ENCODE data around the gene DCHS1.

DNA sequence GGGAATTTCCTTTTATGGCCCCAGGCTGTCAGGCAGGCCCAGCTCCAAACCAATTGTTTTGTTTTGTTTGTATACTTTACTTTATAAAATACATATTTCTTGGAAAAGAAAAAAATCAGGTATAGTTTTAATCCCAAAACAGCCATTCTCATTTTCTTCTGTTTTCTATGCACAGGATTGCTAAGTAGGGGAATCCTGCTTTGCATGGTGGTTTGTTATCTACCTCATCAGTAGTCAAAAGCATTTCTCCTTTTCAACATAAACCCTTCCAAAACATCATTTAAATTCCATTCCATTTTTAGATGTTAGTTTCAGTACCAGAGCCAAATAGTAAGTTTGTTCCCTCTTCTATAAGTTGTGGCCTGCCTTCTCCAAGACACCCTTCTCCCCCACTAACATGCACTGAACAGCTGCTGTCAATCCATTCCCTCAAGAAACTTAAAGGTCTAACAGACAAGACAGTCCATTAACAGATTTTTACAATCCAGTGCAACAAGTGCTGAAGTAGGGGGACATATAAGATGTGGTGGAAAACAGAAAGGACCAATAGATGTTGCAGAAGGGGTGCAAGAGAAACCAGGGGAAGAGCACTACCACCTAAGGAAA, 48.3 kb downstream of the DCHS1 start:
- TF ChIP-seq, protein P1, sequence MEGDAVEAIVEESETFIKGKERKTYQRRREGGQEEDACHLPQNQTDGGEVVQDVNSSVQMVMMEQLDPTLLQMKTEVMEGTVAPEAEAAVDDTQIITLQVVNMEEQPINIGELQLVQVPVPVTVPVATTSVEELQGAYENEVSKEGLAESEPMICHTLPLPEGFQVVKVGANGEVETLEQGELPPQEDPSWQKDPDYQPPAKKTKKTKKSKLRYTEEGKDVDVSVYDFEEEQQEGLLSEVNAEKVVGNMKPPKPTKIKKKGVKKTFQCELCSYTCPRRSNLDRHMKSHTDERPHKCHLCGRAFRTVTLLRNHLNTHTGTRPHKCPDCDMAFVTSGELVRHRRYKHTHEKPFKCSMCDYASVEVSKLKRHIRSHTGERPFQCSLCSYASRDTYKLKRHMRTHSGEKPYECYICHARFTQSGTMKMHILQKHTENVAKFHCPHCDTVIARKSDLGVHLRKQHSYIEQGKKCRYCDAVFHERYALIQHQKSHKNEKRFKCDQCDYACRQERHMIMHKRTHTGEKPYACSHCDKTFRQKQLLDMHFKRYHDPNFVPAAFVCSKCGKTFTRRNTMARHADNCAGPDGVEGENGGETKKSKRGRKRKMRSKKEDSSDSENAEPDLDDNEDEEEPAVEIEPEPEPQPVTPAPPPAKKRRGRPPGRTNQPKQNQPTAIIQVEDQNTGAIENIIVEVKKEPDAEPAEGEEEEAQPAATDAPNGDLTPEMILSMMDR (IDR thresholded peaks at IDR 0.05) = no peak
- no peak for TF ChIP-seq POLR2AphosphoS5 (IDR thresholded peaks at IDR 0.05)
